Esophagus muscularis mucosa (tissue), 3 donors: ENCODE measurements around the gene KIF26B.

ENCODE experiments used
- CTCF ChIP-seq, 3 experiments: fragments of 200-600 bp in 2 of 3; fragments of 450-650 bp in 1 of 3; sonication (generic) in 2 of 3; IDR thresholded peaks; one replicate each; pipeline ENCODE4 v1.5.1; 2017 to 2019; ENCODE audit warnings: antibody characterized with exemption in 3 of 3, mild to moderate bottlenecking in 2 of 3, moderate library complexity in 1 of 3
- EP300 ChIP-seq: sonication (generic); formaldehyde crosslinking; IDR thresholded peaks from one replicate; pipeline ENCODE4 v1.6.1; 2017; ENCODE audit warnings: antibody characterized with exemption

DNA sequence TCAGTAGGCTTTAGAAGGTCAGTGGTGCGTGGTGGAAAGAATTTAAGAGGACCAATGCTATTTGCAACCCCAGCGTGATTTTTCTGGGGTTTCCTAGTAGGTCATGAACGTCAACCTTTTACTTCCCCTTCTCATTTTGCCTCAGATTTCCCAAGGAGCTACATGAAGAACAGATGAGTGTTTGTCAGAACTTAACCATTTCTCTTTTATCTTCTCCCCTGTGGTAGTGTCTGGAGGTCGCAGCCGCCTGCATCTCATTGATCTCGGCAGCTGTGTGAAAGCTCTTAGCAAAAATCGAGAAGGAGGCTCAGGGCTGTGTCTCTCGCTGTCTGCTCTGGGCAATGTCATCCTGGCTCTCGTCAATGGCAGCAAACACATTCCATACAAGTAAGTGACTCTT, 491.1 kb downstream of the KIF26B start:
- no peak for TF ChIP-seq CTCF (IDR thresholded peaks at IDR 0.05)
- TF ChIP-seq EP300: no peak
